HG03108 (cell line): ENCODE results near the gene GTF3C5.
"Not testable (repeated sequence)": the region's sequence is repeated elsewhere in the genome, so short reads cannot be mapped to it uniquely, and the experiment has no call there.

ENCODE experiments used
- ATAC-seq: cut with Tn5 transposase; IDR thresholded peaks from one replicate; pipeline ENCODE4 v1.9.1; 2021; ENCODE audit warnings: moderate library complexity; ENCODE audit not compliant: unreplicated experiment

Gene GTF3C5

GRCh38 chr9:133028221-133028620, 2.6 kb upstream of the GTF3C5 start:
- no peak for ATAC-seq

DNA sequence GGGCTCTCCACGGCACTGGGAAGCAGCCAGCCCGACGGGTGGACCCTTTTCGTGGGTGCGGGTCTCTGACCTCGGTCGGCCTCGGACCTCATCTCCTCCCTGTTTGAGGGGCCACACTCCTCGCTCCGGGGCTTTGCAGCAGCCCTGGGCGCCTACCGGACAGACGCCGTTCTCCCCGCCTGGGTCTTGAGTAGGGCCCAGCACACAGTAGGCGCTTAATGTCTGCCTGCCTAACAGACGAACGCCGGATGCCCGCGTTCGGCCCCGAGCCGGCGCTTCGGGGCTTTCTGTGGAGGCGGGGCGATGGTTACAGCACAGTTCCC, 842 bp upstream of the GTF3C5 start:
- peak; percentile 12 for ATAC-seq

- no peak for ATAC-seq
Measured at GRCh38 chr9:133031130-133031422, 279 bp downstream of the GTF3C5 start.

- ATAC-seq = no peak
Measured at GRCh38 chr9:133031496-133031911, 707 bp downstream of the GTF3C5 start.

DNA sequence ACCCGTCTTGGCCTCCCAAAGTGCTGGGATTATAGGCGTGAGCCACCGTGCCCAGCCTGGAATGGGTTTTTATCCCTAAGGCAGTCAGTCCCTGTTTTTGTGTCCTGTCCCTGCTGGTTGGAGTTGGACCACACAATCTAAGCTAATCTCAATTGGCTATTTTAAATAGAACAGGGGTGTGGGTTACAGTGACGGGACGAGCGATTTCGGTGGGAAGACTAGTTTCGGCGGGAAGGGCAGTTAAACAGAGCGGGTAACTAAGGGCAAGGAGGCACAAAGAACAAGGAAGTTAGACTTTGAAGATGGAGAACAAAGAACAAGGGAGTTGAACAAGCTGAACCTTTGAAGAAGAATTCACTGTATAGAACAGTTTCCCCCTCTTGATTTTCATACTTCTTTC, 1.4 kb downstream of the GTF3C5 start:
- no peak for ATAC-seq

DNA sequence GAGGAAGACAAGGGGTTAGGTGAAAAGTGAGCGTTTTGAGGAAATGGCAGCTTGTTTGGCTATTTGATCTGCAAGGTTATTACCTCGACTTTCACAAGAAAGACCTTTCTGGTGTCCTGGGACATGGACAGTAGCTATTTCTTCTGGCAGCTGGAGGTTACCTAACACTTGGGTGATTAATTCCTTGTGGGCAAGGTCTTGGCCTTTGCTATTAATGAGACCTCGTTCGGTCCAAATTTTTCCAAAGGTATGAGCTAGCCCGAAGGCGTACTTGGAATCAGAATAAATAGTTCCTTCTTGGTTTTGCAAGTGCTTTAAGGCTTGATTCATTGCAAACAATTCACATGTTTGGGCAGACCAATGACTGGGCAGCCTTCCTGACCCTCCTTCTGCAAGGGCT, 4.9 kb downstream of the GTF3C5 start:
- no peak for ATAC-seq

GRCh38 chr9:133037775-133038515, 7.1 kb downstream of the GTF3C5 start:
- no peak for ATAC-seq

GRCh38 chr9:133040892-133041479, 10.2 kb downstream of the GTF3C5 start:
- ATAC-seq = not testable (repeated sequence)

GRCh38 chr9:133041958-133042357, 11.2 kb downstream of the GTF3C5 start:
- ATAC-seq = no peak

DNA sequence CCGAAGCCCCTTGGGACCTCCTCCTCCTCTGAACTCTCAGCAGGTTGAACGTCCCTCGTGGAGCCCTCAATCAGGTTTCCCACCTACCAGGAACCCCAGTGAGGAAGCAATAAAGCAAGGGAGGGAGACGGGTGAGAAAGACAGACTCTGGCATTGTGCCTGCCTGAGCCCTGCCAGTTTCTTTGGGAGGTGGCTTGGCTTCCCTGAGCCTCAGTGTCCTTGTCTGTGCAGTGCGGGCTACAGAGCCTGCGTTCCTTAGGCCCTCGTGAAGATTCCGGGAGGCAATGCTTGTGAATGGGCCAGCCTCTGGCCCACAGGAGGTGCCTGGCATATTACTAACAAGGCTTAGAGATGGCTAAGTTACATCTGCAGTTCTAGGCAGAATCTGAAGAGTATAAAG, 11.9 kb downstream of the GTF3C5 start:
- ATAC-seq = no peak

- ATAC-seq = no peak
Measured at GRCh38 chr9:133043449-133044035, 12.7 kb downstream of the GTF3C5 start.

- ATAC-seq = no peak
Measured at GRCh38 chr9:133044125-133044524, 13.3 kb downstream of the GTF3C5 start.

GRCh38 chr9:133044661-133045060, 13.9 kb downstream of the GTF3C5 start:
- ATAC-seq = no peak

DNA sequence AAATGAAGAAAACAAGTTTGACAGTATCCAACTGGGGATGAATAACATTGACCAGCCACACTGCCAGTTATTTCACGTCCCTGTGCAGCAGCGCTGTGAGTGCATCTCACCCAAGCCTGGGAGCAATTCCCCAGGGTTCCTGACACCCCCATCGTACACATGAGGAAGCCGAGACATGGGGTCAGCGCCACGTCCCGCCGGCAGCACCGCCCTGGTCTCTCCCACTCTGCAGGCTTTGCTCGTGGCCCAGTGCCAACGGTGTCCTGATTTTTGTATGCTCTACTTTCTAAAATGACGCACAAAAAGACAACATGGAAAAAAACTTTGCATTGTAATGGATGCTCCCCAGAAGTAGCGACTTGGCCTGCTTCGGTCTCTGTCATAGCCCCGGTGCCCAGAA, 14.3 kb downstream of the GTF3C5 start:
- ATAC-seq = no peak

- ATAC-seq = no peak
Measured at GRCh38 chr9:133046196-133046899, 15.6 kb downstream of the GTF3C5 start.

DNA sequence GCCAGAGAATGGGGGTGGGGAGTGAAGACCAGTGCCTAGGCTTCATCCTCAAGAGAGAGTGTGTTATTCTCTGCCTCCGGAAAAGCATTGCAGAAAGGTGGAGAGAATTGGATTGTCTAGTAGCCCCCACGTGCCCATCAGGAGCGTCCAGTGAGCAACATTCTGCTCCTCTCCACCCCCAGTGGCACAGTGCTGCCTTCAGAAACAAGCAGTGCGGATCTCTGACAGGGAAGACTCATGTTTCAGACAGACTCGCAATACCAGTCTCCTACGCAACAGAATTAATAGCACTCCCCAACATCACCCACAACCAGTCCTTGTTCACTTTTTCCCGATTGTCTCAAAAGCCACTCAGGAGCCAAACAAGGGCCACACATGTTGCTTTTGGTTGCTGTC, 16.1 kb downstream of the GTF3C5 start:
- no peak for ATAC-seq

GRCh38 chr9:133048595-133048994, 17.8 kb downstream of the GTF3C5 start:
- ATAC-seq = no peak

- no peak for ATAC-seq
Measured at GRCh38 chr9:133049043-133049442, 18.2 kb downstream of the GTF3C5 start.

GRCh38 chr9:133050142-133050541, 19.3 kb downstream of the GTF3C5 start:
- ATAC-seq = no peak

- no peak for ATAC-seq
Measured at GRCh38 chr9:133050781-133051180, 20.0 kb downstream of the GTF3C5 start.

- ATAC-seq = no peak
Measured at GRCh38 chr9:133051281-133051900, 20.6 kb downstream of the GTF3C5 start.
